NCI-H2196 treated with DMSO at 0.1 percent for 48 hours (cell line): ENCODE results near the gene CCNK.
A peak's percentile ranks its signal among the peaks of the same experiment; 100 is the strongest.

ENCODE experiments used
- DNase-seq: peaks from one replicate; lab custom pipeline; 2025; ENCODE audit not compliant: unreplicated experiment; lab: John Stamatoyannopoulos, UW

Gene CCNK

GRCh38 chr14:99480917-99481744 is at the start of gene CCNK:
Gene CCNK (plus strand): TSS chr14:99481409. CDS start chr14:99492678, 11,269 bp downstream.
- DNase-seq = peak; percentile 94

GRCh38 chr14:99431986-99432385 is 49.2 kb upstream of the CCNK start:
- no peak for DNase-seq

- DNase-seq = no peak
Measured at GRCh38 chr14:99432485-99432884, 48.7 kb upstream of the CCNK start.

- no peak for DNase-seq
Measured at GRCh38 chr14:99435327-99435726, 45.9 kb upstream of the CCNK start.

GRCh38 chr14:99436247-99437180 is 44.7 kb upstream of the CCNK start:
- no peak for DNase-seq

- no peak for DNase-seq
Measured at GRCh38 chr14:99437706-99438105, 43.5 kb upstream of the CCNK start.

GRCh38 chr14:99440278-99440677 is 40.9 kb upstream of the CCNK start:
- DNase-seq = no peak

- DNase-seq = no peak
Measured at GRCh38 chr14:99441157-99441870, 39.9 kb upstream of the CCNK start.

GRCh38 chr14:99441918-99442317 is 39.3 kb upstream of the CCNK start:
- no peak for DNase-seq

- no peak for DNase-seq
Measured at GRCh38 chr14:99445931-99446330, 35.3 kb upstream of the CCNK start.

GRCh38 chr14:99447739-99448138 is 33.5 kb upstream of the CCNK start:
- DNase-seq = no peak

- no peak for DNase-seq
Measured at GRCh38 chr14:99450266-99450665, 30.9 kb upstream of the CCNK start.

- no peak for DNase-seq
Measured at GRCh38 chr14:99451234-99451633, 30.0 kb upstream of the CCNK start.

- DNase-seq = no peak
Measured at GRCh38 chr14:99452968-99453367, 28.2 kb upstream of the CCNK start.

- DNase-seq = no peak
Measured at GRCh38 chr14:99454246-99454645, 27.0 kb upstream of the CCNK start.

- DNase-seq = no peak
Measured at GRCh38 chr14:99459481-99460100, 21.6 kb upstream of the CCNK start.

- no peak for DNase-seq
Measured at GRCh38 chr14:99460793-99461192, 20.4 kb upstream of the CCNK start.

GRCh38 chr14:99461411-99462085 is 19.7 kb upstream of the CCNK start:
- no peak for DNase-seq

- no peak for DNase-seq
Measured at GRCh38 chr14:99462210-99462609, 19.0 kb upstream of the CCNK start.

GRCh38 chr14:99463974-99464373 is 17.2 kb upstream of the CCNK start:
- no peak for DNase-seq
